ENCODE measurements around the gene FCSK. TPM values are rescaled to one million over a fixed set of nuclear protein-coding genes. Genes with fewer than 3 reads are reported as not detected.
A peak's percentile ranks its signal among the peaks of the same experiment; 100 is the strongest.
"Not testable (repeated sequence)": the region's sequence is repeated elsewhere in the genome, so short reads cannot be mapped to it uniquely, and the experiment has no call there.

Gene FCSK
- 11.4 and 16.8 TPM in 2 replicates for total RNA-seq
- 9.4 TPM for polyA plus RNA-seq (2012)

GRCh38 chr16:70454222-70455034, at the start of gene FCSK:
Gene FCSK (plus strand): TSS chr16:70454595. CDS start chr16:70463191, 8,596 bp downstream.
- peak; percentile 76 for DNase-seq (ENCODE audit: low read depth)

GRCh38 chr16:70406104-70406503, 48.3 kb upstream of the FCSK start:
- not testable (repeated sequence) for DNase-seq (ENCODE audit: low read depth)

- DNase-seq (ENCODE audit: low read depth) = no peak
These were observed 46.6 kb upstream of the FCSK start for GRCh38 chr16:70407811-70408274.

- DNase-seq (ENCODE audit: low read depth) = no peak
These were observed 43.7 kb upstream of the FCSK start for GRCh38 chr16:70410734-70411133.

GRCh38 chr16:70412385-70412784, 42.0 kb upstream of the FCSK start:
- DNase-seq (ENCODE audit: low read depth) = no peak

- DNase-seq (ENCODE audit: low read depth) = not testable (repeated sequence)
These were observed 40.8 kb upstream of the FCSK start for GRCh38 chr16:70413572-70413971.

- no peak for DNase-seq (ENCODE audit: low read depth)
These were observed 37.4 kb upstream of the FCSK start for GRCh38 chr16:70416748-70417616.

GRCh38 chr16:70417661-70418060, 36.7 kb upstream of the FCSK start:
- no peak for DNase-seq (ENCODE audit: low read depth)

- DNase-seq (ENCODE audit: low read depth) = no peak
These were observed 36.0 kb upstream of the FCSK start for GRCh38 chr16:70418274-70418992.

GRCh38 chr16:70418993-70419318, 35.4 kb upstream of the FCSK start:
- DNase-seq (ENCODE audit: low read depth) = no peak

- DNase-seq (ENCODE audit: low read depth) = no peak
These were observed 34.7 kb upstream of the FCSK start for GRCh38 chr16:70419384-70420327.

- DNase-seq (ENCODE audit: low read depth) = no peak
These were observed 33.4 kb upstream of the FCSK start for GRCh38 chr16:70421014-70421413.

GRCh38 chr16:70421473-70422311, 32.7 kb upstream of the FCSK start:
- no peak for DNase-seq (ENCODE audit: low read depth)

- no peak for DNase-seq (ENCODE audit: low read depth)
These were observed 31.9 kb upstream of the FCSK start for GRCh38 chr16:70422543-70422942.

- no peak for DNase-seq (ENCODE audit: low read depth)
These were observed 26.6 kb upstream of the FCSK start for GRCh38 chr16:70427786-70428177.

- DNase-seq (ENCODE audit: low read depth) = peak; percentile 98
These were observed 26.0 kb upstream of the FCSK start for GRCh38 chr16:70428178-70428998.

- DNase-seq (ENCODE audit: low read depth) = no peak
These were observed 24.3 kb upstream of the FCSK start for GRCh38 chr16:70429888-70430666.

Measured in myocyte (in vitro differentiated cells).